ENCODE measurements around the gene NPAS2.

Gene NPAS2

GRCh38 chr2:100853909-100854810, 34.2 kb downstream of the NPAS2 start:
- DNase-seq (ENCODE audit: low read depth in 2 of 2): no peak

GRCh38 chr2:100855084-100855483, 35.1 kb downstream of the NPAS2 start:
- no peak for DNase-seq (ENCODE audit: low read depth in 2 of 2)

GRCh38 chr2:100855606-100856005, 35.7 kb downstream of the NPAS2 start:
- no peak for DNase-seq (ENCODE audit: low read depth in 2 of 2)

- no peak for DNase-seq (ENCODE audit: low read depth in 2 of 2)
Measured at GRCh38 chr2:100856732-100857131, 36.8 kb downstream of the NPAS2 start.

- no peak for DNase-seq (ENCODE audit: low read depth in 2 of 2)
Measured at GRCh38 chr2:100857341-100857740, 37.4 kb downstream of the NPAS2 start.

- no peak for DNase-seq (ENCODE audit: low read depth in 2 of 2)
Measured at GRCh38 chr2:100857915-100858314, 38.0 kb downstream of the NPAS2 start.

- DNase-seq (ENCODE audit: low read depth in 2 of 2): no peak
Measured at GRCh38 chr2:100859902-100860301, 40.0 kb downstream of the NPAS2 start.

- no peak for DNase-seq (ENCODE audit: low read depth in 2 of 2)
Measured at GRCh38 chr2:100861340-100861739, 41.4 kb downstream of the NPAS2 start.

GRCh38 chr2:100862081-100862480, 42.1 kb downstream of the NPAS2 start:
- no peak for DNase-seq (ENCODE audit: low read depth in 2 of 2)

- no peak for DNase-seq (ENCODE audit: low read depth in 2 of 2)
Measured at GRCh38 chr2:100865816-100866460, 46.0 kb downstream of the NPAS2 start.

- DNase-seq (ENCODE audit: low read depth in 2 of 2): no peak
Measured at GRCh38 chr2:100868083-100868482, 48.1 kb downstream of the NPAS2 start.

GRCh38 chr2:100869120-100869519, 49.2 kb downstream of the NPAS2 start:
- DNase-seq (ENCODE audit: low read depth in 2 of 2): no peak

GRCh38 chr2:100870652-100871531, 51.0 kb downstream of the NPAS2 start:
- no peak for DNase-seq (ENCODE audit: low read depth in 2 of 2)

- DNase-seq (ENCODE audit: low read depth in 2 of 2): no peak
Measured at GRCh38 chr2:100875516-100876230, 55.7 kb downstream of the NPAS2 start.

GRCh38 chr2:100876231-100876860, 56.4 kb downstream of the NPAS2 start:
- no peak for DNase-seq (ENCODE audit: low read depth in 2 of 2)

GRCh38 chr2:100877555-100877954, 57.6 kb downstream of the NPAS2 start:
- no peak for DNase-seq (ENCODE audit: low read depth in 2 of 2)

- no peak for DNase-seq (ENCODE audit: low read depth in 2 of 2)
Measured at GRCh38 chr2:100878000-100878791, 58.3 kb downstream of the NPAS2 start.

- DNase-seq (ENCODE audit: low read depth in 2 of 2): no peak
Measured at GRCh38 chr2:100879296-100879695, 59.4 kb downstream of the NPAS2 start.

- DNase-seq (ENCODE audit: low read depth in 2 of 2): no peak
Measured at GRCh38 chr2:100880036-100880435, 60.1 kb downstream of the NPAS2 start.

- DNase-seq (ENCODE audit: low read depth in 2 of 2): no peak
Measured at GRCh38 chr2:100880730-100881129, 60.8 kb downstream of the NPAS2 start.
